Measurements from ENCODE around the gene EXOSC1.
"Not testable (repeated sequence)": the region's sequence is repeated elsewhere in the genome, so short reads cannot be mapped to it uniquely, and the experiment has no call there.

The EXOSC1 gene

DNA sequence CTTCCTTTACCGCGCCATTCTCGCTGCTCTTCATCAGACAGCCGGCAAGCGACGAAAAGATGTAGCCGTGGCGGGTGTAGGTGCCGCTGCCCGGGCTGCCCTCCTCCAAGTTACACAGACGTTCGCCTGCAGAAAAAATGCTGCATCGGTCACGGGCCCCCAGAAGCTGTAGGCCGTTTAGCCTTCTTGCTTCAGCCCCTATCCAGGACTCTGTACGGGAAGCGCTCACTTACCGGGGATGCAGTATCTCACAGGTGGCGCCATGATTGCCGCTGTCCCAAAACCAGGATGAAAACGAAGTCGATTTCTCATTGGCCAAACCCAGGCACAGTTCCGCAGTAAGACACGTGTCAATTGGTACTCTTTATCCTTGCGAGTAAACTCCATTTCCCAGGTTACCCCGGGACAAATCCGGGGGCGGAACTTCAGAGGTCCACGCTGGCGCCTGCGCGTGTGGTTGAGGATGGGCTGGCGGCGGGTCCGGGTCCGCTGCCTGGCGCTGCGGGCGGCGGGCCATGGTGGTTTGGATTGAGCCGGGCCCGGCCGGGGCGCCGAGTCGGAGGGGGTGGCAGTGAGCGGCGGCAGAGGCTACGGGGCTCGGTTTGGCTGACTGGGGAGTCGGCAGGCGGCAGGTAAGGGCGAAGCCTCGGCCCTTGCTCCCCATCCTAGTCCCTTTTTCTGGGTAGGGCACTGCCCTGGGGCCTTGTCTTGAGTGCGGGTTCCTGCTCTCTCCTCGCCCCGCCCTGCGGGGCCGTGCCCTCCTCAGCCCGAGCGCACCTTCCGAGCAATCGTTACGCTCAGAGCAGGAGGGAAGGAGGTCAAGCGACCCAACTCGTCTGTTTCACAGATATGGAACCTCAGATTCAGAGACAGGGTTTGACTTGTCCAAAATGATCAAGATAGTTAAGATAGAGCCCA is at the start of gene EXOSC1, which contains the start of gene ZDHHC16:
EXOSC1 (minus strand) TSS at position 285 of the 918 bp plus-strand sequence; CDS start at position 264, 21 bp downstream.
ZDHHC16 (plus strand) TSS at position 454 of the 918 bp plus-strand sequence. CDS start 5,501 bp downstream, outside the sequence.
- peak; percentile 80 for DNase-seq

- DNase-seq, result no peak
These were observed 49.2 kb upstream of the EXOSC1 start for GRCh38 chr10:97494863-97495506.

DNA sequence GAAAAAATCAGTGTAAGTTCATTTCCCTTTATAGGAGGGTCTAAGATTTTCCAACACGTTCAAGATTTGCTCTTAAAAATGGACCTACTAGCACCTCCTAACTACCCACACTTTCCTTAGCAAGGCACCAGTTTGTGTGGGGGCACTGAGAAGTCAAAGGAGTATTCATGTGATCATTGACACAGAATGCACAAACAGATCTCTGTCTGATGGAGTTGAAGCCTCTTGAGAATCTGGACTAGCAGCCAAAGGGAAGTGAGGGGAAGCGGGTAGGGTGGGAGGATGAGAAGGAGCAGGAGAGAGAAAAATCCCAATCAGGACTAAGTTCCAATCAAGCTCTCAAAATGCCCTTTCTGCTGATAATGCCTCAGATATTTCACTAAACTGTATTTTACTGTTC is 48.3 kb upstream of the EXOSC1 start:
- no peak for DNase-seq

DNA sequence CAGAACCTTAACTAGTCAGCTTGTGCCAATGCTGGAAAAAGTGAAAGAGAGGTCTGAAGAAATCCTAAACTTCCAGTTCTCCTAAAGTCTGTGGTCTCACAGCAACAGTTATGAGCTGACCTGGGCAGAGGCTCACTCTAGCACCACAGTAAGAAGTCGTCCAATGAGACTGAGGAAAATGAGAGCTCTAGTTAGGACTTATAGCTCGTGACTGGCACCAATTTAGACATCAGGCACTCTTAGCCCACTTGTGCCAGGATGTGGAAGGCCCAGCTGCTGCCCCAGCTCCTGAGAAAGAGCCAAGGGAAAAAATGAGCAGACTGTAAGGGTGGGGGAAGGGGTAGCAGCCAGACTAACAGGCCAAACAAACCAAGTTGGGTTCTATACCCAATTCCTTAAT is 44.8 kb upstream of the EXOSC1 start:
- no peak for DNase-seq

DNA sequence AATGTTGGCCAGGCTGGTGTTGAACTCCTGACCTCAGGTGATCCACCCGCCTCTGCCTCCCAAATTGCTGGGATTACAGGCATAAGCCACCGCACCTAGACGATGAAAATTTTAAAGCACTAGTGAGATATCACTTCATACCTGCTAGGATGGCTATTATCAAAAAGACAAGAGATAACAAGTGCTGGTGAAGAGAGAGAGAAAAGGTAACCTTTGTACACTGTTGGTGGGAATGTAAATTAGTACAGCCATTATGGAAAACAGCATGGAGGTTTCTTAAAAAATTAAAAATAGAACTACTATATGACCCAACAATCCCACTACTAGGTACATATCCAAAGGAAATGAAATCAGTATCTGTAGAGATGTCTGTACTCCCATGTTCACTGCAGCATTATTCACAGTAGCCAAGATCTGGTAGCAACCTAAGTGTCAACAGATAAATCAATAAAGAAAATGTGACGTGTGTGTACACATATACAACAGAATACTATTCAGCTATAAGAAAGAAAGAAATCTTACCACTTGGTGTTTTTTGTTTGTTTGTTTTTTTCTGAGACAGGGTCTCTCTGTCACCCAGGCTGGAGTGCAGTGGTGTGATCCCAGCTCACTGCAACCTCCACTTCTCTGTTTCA is 40.0 kb upstream of the EXOSC1 start:
- no peak for DNase-seq

- no peak for DNase-seq
These were observed 38.1 kb upstream of the EXOSC1 start for GRCh38 chr10:97483921-97484320.

DNA sequence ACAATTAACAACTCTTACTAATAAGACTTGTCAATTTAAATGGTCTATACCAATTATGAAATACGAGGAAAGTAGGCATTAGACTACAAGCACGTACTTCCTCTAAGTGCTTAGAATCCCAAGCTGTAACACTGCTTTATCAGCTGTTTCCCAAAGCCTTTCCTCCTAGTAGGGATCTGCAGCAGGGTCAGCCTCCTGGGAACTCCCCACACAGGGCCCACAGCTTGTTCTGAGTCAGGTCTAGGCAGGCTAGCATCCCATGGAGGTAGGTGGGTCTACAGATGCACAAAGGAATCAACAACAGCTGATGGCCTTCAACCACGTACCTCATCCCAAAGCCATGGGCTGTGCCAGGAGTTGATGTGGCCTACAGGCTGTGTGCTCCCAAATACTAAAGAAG is 37.7 kb upstream of the EXOSC1 start:
- no peak for DNase-seq

GRCh38 chr10:97482381-97482780 is 36.6 kb upstream of the EXOSC1 start:
- no peak for DNase-seq

GRCh38 chr10:97481071-97481470 is 35.3 kb upstream of the EXOSC1 start:
- DNase-seq, result no peak

- no peak for DNase-seq
These were observed 34.1 kb upstream of the EXOSC1 start for GRCh38 chr10:97479939-97480338.

GRCh38 chr10:97479410-97479809 is 33.6 kb upstream of the EXOSC1 start:
- not testable (repeated sequence) for DNase-seq

GRCh38 chr10:97475936-97476594 is 30.3 kb upstream of the EXOSC1 start:
- DNase-seq, result no peak

- DNase-seq, result no peak
These were observed 29.1 kb upstream of the EXOSC1 start for GRCh38 chr10:97474918-97475317.

GRCh38 chr10:97468781-97469180 is 23.0 kb upstream of the EXOSC1 start:
- not testable (repeated sequence) for DNase-seq

DNA sequence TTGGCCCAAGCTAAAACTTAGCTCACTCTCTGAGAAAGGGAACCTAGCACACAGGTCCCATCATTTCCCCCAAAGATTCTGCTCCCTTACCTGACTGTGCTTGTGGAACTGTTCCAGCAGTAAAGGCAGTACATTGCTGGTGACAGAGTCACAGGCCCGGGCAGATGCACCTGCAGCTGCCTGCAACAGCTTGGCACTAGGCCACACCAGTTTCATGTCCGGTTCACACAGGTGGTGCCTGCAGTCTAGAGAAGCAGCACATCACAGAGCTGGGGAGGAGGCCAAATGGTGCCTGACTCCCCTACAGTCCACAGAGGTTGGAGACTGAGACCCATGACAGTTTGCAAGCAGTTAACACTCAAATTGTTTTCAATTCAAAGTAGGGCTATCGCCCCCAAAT is 22.4 kb upstream of the EXOSC1 start:
- DNase-seq, result peak; percentile 55

DNA sequence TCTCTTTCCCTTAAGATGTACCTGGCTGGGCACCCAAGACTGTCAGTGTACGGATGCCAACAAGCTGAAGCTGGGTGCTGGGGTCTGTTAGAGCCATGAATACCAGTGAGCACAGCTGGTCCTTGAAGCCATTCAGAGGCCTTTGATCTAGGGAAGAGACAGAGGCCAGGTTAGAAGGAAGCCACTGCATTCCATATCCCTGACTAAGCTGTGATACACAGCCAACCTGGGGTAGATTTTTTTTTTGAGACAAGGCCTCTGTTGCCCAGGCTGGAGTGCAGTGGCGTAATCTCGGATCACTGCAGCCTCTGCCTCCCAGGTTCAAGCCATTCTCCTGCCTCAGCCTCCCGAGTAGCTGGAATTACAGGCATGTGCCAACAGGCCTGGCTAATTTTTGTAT is 20.9 kb upstream of the EXOSC1 start:
- DNase-seq, result no peak

GRCh38 chr10:97465982-97466381 is 20.2 kb upstream of the EXOSC1 start:
- DNase-seq, result no peak

- no peak for DNase-seq
These were observed 18.4 kb upstream of the EXOSC1 start for GRCh38 chr10:97464226-97464625.

- DNase-seq, result peak; percentile 23
These were observed 17.7 kb upstream of the EXOSC1 start for GRCh38 chr10:97463363-97464132.

DNA sequence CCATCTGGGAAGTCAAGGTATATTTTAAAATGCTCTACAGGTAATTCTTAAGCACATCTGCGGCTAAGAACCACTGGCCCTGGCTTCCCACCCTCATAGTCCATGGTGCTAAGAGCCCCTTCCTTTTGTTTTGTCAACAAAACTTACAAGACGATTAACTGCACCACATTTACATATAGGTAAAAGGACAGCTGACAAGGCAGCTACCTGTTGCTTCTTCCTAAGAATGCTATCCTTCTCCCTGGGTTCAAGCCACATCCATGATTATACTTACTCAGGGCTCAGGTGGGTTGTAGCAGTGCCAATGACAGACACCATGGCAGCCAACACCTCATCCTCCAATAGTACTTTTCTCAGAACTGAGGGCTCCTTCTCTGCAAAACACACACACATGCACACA is 16.5 kb upstream of the EXOSC1 start:
- DNase-seq, result no peak

- DNase-seq, result no peak
These were observed 14.1 kb upstream of the EXOSC1 start for GRCh38 chr10:97459933-97460332.

DNA sequence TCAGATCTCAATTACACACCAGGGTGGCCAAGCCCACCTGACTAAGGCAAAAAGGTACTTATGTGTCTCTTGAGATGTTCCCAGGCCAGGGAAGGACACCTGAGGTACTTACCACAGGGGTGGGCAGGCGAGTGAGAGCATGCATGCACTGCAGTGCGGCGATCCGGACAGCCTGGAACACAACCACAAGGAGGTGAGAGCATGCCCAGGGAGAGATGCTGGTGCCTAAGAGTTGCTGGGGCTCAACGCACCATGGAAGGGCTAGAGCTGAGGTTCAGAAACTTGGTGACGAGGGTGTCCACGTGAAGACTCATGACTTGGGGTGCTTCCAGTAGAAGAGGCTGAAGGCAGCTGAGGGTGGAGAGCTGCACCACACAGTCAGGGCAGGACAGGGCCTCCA is 13.3 kb upstream of the EXOSC1 start:
- DNase-seq, result no peak

All from NCI-H1105 (cell line).